Astrocyte (in vitro differentiated cells and primary cell): Measurements from ENCODE around the gene PLD4.

ENCODE experiments used
- EZH2 ChIP-seq: IDR thresholded peaks from 2 replicates; pipeline ENCODE4 v1.6.1; 2012; ENCODE audit warnings: mild to moderate bottlenecking, low read length, inconsistent platforms; ENCODE audit not compliant: insufficient read depth
- TF ChIP-seq, protein P1 (sequence below): IDR thresholded peaks from 2 replicates; pipeline ENCODE4 v1.5.1; 2011; ENCODE audit warnings: low read depth, mild to moderate bottlenecking, inconsistent platforms, low read length, moderate library complexity; ENCODE audit not compliant: insufficient read depth

DNA sequence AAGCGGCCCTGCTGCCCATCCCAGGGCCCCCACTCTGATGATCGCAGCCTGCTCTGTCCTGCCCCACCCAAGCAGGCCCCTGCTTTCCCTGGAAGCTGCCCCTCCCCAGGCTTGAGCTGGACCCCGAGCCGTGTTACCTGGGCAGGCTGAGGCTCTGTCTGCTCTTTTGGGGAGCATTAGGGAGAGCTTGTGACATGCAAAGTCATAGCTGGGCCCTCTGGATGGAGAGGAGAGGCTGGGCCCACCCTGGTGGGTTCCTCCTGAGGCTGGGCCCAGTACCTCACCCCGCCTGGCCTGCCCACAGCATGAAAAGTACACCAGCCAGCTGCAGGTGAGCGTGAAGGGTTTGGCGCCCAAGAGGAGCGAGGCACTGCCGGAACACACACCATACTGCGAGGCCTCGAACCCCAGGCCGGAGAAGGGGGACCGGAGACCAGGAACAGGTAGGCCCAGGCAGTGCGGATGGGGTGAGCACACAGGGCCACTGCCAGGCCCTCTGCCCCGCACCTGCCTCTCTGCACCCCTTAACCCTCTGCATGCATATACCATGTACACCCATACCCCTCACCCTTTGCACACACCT is 44.6 kb upstream of the PLD4 start:
- TF ChIP-seq, protein P1, sequence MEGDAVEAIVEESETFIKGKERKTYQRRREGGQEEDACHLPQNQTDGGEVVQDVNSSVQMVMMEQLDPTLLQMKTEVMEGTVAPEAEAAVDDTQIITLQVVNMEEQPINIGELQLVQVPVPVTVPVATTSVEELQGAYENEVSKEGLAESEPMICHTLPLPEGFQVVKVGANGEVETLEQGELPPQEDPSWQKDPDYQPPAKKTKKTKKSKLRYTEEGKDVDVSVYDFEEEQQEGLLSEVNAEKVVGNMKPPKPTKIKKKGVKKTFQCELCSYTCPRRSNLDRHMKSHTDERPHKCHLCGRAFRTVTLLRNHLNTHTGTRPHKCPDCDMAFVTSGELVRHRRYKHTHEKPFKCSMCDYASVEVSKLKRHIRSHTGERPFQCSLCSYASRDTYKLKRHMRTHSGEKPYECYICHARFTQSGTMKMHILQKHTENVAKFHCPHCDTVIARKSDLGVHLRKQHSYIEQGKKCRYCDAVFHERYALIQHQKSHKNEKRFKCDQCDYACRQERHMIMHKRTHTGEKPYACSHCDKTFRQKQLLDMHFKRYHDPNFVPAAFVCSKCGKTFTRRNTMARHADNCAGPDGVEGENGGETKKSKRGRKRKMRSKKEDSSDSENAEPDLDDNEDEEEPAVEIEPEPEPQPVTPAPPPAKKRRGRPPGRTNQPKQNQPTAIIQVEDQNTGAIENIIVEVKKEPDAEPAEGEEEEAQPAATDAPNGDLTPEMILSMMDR = no peak
- no peak for TF ChIP-seq EZH2
